ENCODE measurements around the gene BCL6.

The BCL6 gene

GRCh38 chr3:187746442-187747281 lies 1.4 kb upstream of the BCL6 start:
- no peaks in the 10 kb centered on the region for H3K27me3 ChIP-seq (ENCODE audit: control insufficient read depth, insufficient read depth, low read length)
- H3K9ac ChIP-seq: no peak overlapping the region
- H3K79me2 ChIP-seq: peaks cover 5% of the 10 kb centered on the region
- no peaks in the 10 kb centered on the region for H3K9me3 ChIP-seq (ENCODE audit: control insufficient read depth, low read length)
- H3K4me1 ChIP-seq: peaks cover 23% of the 10 kb centered on the region
- H3K36me3 ChIP-seq (ENCODE audit: control insufficient read depth, insufficient read depth, low read length): no peaks in the 10 kb centered on the region
- H3K4me2 ChIP-seq (ENCODE audit: low read length): peak overlapping the region; percentile 89
- H3K4me3 ChIP-seq (ENCODE audit: low read depth, low read length): peak overlapping the region; percentile 95
- peak overlapping the region; percentile 100 for H3K27ac ChIP-seq
- H2AFZ ChIP-seq: peak overlapping the region; percentile 96
- no peak for TF ChIP-seq CTCF (IDR thresholded peaks at IDR 0.05)

DNA sequence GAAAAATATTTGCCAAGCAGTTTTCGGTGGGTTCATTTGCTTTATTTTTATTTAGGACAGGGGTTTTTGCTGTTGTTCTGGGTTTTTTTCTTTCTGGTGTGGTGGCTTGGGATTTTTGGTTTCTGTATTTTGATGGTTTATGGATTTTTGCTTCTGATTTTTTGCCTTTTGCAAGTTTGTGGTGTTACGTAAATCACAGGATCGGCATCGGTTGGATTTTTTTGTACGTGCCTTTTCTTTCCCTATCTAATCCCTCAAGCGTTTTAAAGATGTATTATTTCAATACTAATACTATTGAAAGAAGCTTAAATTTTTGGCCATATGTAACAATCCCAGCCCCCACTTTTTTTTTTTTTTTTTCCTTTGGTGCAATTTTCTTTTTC lies 782 bp upstream of the BCL6 start:
- H3K36me3 ChIP-seq (ENCODE audit: control insufficient read depth, insufficient read depth, low read length): no peaks in the 10 kb centered on the region
- peak overlapping the region; percentile 95 for H3K4me3 ChIP-seq (ENCODE audit: low read depth, low read length)
- peak overlapping the region; percentile 100 for H3K27ac ChIP-seq
- no peak for TF ChIP-seq CTCF (IDR thresholded peaks at IDR 0.05)
- peaks cover 23% of the 10 kb centered on the region for H3K4me1 ChIP-seq
- peak overlapping the region; percentile 96 for H3K9ac ChIP-seq
- no peaks in the 10 kb centered on the region for H3K27me3 ChIP-seq (ENCODE audit: control insufficient read depth, insufficient read depth, low read length)
- peak overlapping the region; percentile 96 for H2AFZ ChIP-seq
- H3K4me2 ChIP-seq (ENCODE audit: low read length): peak overlapping the region; percentile 89
- H3K79me2 ChIP-seq: peaks cover 10% of the 10 kb centered on the region
- no peaks in the 10 kb centered on the region for H3K9me3 ChIP-seq (ENCODE audit: control insufficient read depth, low read length)

DNA sequence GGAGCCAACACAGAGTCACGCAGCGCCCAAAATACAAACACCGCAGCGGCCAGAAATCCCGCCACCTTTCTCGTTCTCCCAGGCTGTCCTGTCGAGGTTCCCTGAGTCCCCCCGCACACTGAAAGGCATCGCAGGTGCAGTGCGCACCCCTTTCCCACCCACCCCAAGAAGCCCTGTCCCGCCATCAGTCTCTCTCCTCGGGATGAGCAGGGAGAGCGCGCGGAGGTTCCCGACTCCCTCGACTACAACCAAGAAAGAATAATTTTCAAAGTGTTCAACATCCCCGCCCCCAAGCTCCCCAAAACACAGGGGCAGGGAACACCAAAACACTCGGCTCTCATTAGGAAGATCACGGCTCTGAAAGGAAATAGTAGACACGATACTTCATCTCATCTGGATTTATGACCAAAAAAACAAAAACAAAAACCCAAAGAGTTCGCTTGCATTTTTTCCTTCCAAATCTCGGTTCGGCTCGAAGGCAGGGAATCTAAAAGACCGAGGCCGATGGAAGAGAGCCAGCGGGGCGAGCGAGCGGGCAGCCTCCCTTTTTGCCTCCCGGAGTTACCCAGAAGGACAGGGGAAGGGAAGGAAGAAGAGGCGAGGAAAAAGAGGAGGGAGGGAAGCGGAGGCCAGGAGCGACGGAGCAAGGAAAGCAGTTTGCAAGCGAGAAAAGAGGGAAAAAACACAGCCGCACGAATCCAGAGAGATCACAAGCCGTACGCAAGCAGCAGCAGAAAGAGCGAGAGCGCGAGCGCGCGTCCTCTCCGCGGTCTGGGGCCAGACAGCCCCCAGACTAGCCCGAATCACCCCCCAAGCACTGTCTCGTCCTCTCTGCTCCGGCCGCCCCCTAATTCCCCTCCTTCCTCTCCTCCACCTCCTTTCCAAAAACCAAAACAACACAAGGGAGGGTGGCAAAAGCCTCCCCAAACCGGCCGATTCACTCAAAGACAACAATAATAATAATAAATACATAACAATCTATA lies 808 bp downstream of the BCL6 start:
- Histone ChIP-seq H3K4me1 (peaks cover 22% of the 10 kb centered on the region), H3K4me3 (ENCODE audit: low read depth, low read length) (peak overlapping the region; percentile 95), H3K27ac (peak overlapping the region; percentile 100), H3K36me3 (ENCODE audit: control insufficient read depth, insufficient read depth, low read length) (no peaks in the 10 kb centered on the region), H3K9ac (peak overlapping the region; percentile 96), H3K4me2 (ENCODE audit: low read length) (peak overlapping the region; percentile 89), H2AFZ (peak overlapping the region; percentile 96), H3K79me2 (peaks cover 14% of the 10 kb centered on the region), H3K9me3 (ENCODE audit: control insufficient read depth, low read length) (no peaks in the 10 kb centered on the region), H3K27me3 (ENCODE audit: control insufficient read depth, insufficient read depth, low read length) (no peaks in the 10 kb centered on the region)
- no peak for TF ChIP-seq CTCF (IDR thresholded peaks at IDR 0.05)

DNA sequence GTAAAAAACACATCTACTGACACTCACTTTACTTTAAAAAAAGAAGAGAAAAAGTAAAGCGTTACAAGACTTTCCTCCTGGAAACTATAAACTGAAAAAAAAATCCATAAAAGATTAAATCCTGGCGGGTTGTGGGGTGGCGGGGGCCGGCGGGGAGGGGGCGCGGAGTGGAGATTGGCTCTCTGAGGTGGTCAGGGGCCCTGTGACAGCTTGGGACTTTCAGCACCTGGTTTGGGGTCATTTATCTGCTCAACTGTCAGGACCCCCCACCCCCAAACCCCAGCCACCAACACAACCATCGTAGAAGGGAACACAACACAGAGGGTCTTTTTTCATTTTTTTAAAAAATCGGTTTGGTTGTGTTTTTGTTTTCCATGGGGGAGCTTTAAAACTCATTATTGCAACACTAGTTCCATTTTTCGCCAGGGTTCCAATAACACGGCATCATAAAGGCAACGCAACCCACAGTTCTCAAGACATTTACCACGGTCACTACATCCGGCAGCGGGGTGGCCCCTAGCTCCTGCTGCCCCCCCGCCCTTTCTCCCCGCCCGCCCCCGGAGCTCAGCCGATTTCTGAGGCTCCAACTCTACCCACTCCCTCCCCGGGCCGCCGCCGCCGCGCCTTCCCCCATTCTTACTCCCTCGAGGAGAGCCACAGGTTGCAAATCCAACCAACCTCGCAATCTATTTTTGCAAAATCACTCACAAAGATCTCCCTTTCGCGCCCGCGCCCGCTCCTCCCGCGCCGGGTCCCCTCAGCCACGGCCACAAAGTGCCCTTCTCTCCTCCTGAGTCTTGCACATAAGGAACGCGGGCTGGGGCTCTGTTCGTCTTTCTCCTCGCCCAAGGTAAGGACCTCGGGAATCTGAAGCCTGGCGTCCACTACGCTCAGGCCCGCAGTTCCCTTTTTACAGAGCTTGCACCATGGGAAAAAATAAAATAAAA lies 1.8 kb downstream of the BCL6 start:
- H3K9me3 ChIP-seq (ENCODE audit: control insufficient read depth, low read length): no peaks in the 10 kb centered on the region
- peak overlapping the region; percentile 96 for H2AFZ ChIP-seq
- H3K79me2 ChIP-seq: peaks cover 14% of the 10 kb centered on the region
- TF ChIP-seq CTCF (IDR thresholded peaks at IDR 0.05): no peak
- H3K36me3 ChIP-seq (ENCODE audit: control insufficient read depth, insufficient read depth, low read length): no peaks in the 10 kb centered on the region
- peak overlapping the region; percentile 89 for H3K4me2 ChIP-seq (ENCODE audit: low read length)
- peaks cover 18% of the 10 kb centered on the region for H3K4me1 ChIP-seq
- H3K9ac ChIP-seq: peak overlapping the region; percentile 96
- H3K27me3 ChIP-seq (ENCODE audit: control insufficient read depth, insufficient read depth, low read length): no peaks in the 10 kb centered on the region
- H3K4me3 ChIP-seq (ENCODE audit: low read depth, low read length): peak overlapping the region; percentile 95
- H3K27ac ChIP-seq: peak overlapping the region; percentile 100
